Thyroid gland (tissue), 4 donors: ENCODE results near the gene CDKN2A. TPM values are rescaled to one million over a fixed set of nuclear protein-coding genes. Genes with fewer than 3 reads are reported as not detected.
A peak's percentile ranks its signal among the peaks of the same experiment; 100 is the strongest.

Experiments
- DNase-seq, 2 donors: peaks; one replicate each; pipeline ENCODE4 v3.0.0-alpha.2; 2019
- H3K27ac ChIP-seq, 3 donors: fragments of 200-600 bp; sonication (generic); 1 replicate in 2 of 3; 2 replicates in 1 of 3; pipeline ENCODE4 v1.5.1; 2016 to 2019; ENCODE audit warnings: mild to moderate bottlenecking in 1 of 3, moderate library complexity in 1 of 3
- H3K27me3 ChIP-seq: fragments of 200-600 bp; sonication (generic); one replicate; pipeline ENCODE4 v1.5.1; 2019
- H3K36me3 ChIP-seq, 2 donors: fragments of 200-600 bp; sonication (generic); one replicate each; pipeline ENCODE4 v1.5.1; 2016 to 2019
- H3K4me1 ChIP-seq, 2 donors: fragments of 200-600 bp; sonication (generic); one replicate each; pipeline ENCODE4 v1.5.1; 2017 to 2019
- H3K4me3 ChIP-seq, 3 donors: fragments of 200-600 bp; sonication (generic); replicated peaks in 1 of 3; 1 replicate in 2 of 3; 2 replicates in 1 of 3; pipeline ENCODE4 v1.5.1; 2016; ENCODE audit warnings: mild to moderate bottlenecking in 1 of 3
- H3K9me3 ChIP-seq: fragments of 200-600 bp; sonication (generic); one replicate; pipeline ENCODE4 v1.5.1; 2017
- POLR2A ChIP-seq, 2 donors: fragments of 450-650 bp; IDR thresholded peaks; one replicate each; pipeline ENCODE4 v1.6.1; 2017; ENCODE audit warnings: antibody characterized with exemption in 2 of 2, mild to moderate bottlenecking in 2 of 2, moderate library complexity in 1 of 2
- WGBS, 2 donors: methylation state at CpG; one replicate each; pipeline ENCODE4 v1.1.5; 2017; 5-methylcytosine and 5-hydroxymethylcytosine counted together
- intact Hi-C: fragments of 100-400 bp; cut with DNase I; formaldehyde crosslinking; loops from one replicate; pipeline ENCODE4 v1.15.1; 2023
- total RNA-seq, 4 donors: library from RNA; depleted of rRNA; stranded (reverse); fragments of >200 nt; gene quantifications; one replicate each; pipeline ENCODE4 v1.2.3, GENCODE V29; 2016
- TF ChIP-seq, protein P1 (sequence below), 6 experiments: fragments of 200-600 bp in 3 of 6; fragments of 450-650 bp in 3 of 6; sonication (generic) in 3 of 6; IDR thresholded peaks; one replicate each; pipeline ENCODE4 v1.5.1; 2016 to 2019; ENCODE audit warnings: antibody characterized with exemption in 6 of 6, mild to moderate bottlenecking in 2 of 6, inconsistent platforms in 1 of 6, moderate library complexity in 1 of 6

The CDKN2A gene
- total RNA-seq, 4 donors from 2014 or later: 1.9 to 2.3 (median 2.1) TPM; not detected in 1

GRCh38 chr9:22026696-22027095 is 32.5 kb upstream of the CDKN2A start:
- H3K4me3 ChIP-seq: no peak overlapping the region
- no peaks in the 10 kb centered on the region for H3K27me3 ChIP-seq
- no peak overlapping the region for H3K27ac ChIP-seq
- no peaks in the 10 kb centered on the region for H3K9me3 ChIP-seq
- WGBS, 2 donors: 41 to 51% methylated on average over 5 to 6 of the region's 6 CpGs
- no peaks in the 10 kb centered on the region for H3K36me3 ChIP-seq
- TF ChIP-seq POLR2A (IDR thresholded peaks at IDR 0.05): no peak
- TF ChIP-seq, protein P1, sequence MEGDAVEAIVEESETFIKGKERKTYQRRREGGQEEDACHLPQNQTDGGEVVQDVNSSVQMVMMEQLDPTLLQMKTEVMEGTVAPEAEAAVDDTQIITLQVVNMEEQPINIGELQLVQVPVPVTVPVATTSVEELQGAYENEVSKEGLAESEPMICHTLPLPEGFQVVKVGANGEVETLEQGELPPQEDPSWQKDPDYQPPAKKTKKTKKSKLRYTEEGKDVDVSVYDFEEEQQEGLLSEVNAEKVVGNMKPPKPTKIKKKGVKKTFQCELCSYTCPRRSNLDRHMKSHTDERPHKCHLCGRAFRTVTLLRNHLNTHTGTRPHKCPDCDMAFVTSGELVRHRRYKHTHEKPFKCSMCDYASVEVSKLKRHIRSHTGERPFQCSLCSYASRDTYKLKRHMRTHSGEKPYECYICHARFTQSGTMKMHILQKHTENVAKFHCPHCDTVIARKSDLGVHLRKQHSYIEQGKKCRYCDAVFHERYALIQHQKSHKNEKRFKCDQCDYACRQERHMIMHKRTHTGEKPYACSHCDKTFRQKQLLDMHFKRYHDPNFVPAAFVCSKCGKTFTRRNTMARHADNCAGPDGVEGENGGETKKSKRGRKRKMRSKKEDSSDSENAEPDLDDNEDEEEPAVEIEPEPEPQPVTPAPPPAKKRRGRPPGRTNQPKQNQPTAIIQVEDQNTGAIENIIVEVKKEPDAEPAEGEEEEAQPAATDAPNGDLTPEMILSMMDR (IDR thresholded peaks at IDR 0.05): no peak
- DNase-seq: peak in 1 of 2 donors; percentile 16
- intact Hi-C loops: loop anchor here (10.0 kb wide), 1 partner anchor 52 kb away; no protein-coding TSS in a partner anchor
- no peaks in the 10 kb centered on the region for H3K4me1 ChIP-seq

DNA sequence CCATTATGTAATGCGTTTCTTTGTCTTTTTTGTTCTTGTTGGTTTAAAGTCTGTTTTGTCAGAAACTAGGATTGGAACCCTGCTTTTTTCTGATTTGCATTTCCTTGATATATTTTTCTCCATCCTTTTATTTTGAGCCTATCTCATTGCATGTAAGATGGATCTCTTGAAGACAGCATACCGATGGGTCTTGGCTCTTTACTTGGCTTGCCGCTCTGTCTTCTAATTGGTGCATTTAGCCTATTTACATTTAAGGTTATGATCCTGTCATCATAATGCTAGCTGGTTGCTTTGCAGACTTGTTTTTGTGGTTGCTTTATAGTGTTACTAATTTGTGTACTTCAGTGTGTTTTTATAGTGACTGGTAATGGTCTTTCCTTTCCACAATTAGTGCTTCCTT is 28.2 kb upstream of the CDKN2A start:
- DNase-seq: no peak
- intact Hi-C loops: loop anchor here (10.0 kb wide), 1 partner anchor 48 kb away; no protein-coding TSS in a partner anchor
- H3K27me3 ChIP-seq: no peaks in the 10 kb centered on the region

GRCh38 chr9:22010866-22011625 is 16.9 kb upstream of the CDKN2A start:
- peak in 1 of 2 donors; percentile 10 for DNase-seq
- 23 to 28% methylated on average over 13 of the region's 13 CpGs for WGBS, 2 donors
- no peak for TF ChIP-seq POLR2A (IDR thresholded peaks at IDR 0.05)
- TF ChIP-seq, protein P1 (IDR thresholded peaks at IDR 0.05): no peak
- Histone ChIP-seq H3K27me3 (peaks cover 17% of the 10 kb centered on the region), H3K4me3 (no peak overlapping the region), H3K4me1 (peaks cover 4 to 11% of the 10 kb centered on the region in 2 donors), H3K36me3 (no peaks in the 10 kb centered on the region), H3K9me3 (no peaks in the 10 kb centered on the region), H3K27ac (no peak overlapping the region)
- intact Hi-C loops: no loop called here

More for the DNA sequence above, 28.2 kb upstream of the CDKN2A start:
- no peaks in the 10 kb centered on the region for H3K9me3 ChIP-seq
- no peak overlapping the region for H3K4me3 ChIP-seq
- WGBS, 2 donors: 93 to 96% methylated on average over 3 of the region's 3 CpGs
- no peak overlapping the region for H3K27ac ChIP-seq
- TF ChIP-seq, protein P1 (IDR thresholded peaks at IDR 0.05): no peak
- no peak for TF ChIP-seq POLR2A (IDR thresholded peaks at IDR 0.05)
- H3K36me3 ChIP-seq: no peaks in the 10 kb centered on the region
- no peaks in the 10 kb centered on the region for H3K4me1 ChIP-seq

DNA sequence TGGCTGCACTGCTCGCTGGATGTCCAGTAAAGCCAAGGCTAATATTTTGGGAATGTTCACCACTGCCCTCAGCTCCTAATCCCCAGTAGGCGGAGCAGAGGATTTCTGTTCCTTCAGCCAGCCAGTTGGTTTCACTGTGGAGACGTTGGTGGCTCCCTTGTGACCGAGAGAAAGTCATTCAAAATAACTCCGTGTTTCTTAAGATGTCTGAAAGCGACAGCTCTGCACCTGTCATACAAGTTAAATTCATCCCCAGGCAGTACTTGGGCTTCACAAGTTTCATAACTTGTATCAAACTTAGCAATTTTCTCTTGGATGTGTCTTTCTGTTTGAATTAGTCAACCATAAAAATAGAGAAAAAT is 15.3 kb upstream of the CDKN2A start:
- intact Hi-C loops: loop anchor here (5.0 kb wide), 1 partner anchor 207 kb away; the partner anchor contains the start of gene MTAP
- DNase-seq: no peak
- Histone ChIP-seq H3K4me1 (peaks cover 4 to 11% of the 10 kb centered on the region in 2 donors), H3K27me3 (peaks cover 24% of the 10 kb centered on the region), H3K4me3 (peak overlapping the region in 1 of 3 donors; percentile 59), H3K27ac (no peak overlapping the region), H3K36me3 (no peaks in the 10 kb centered on the region), H3K9me3 (no peaks in the 10 kb centered on the region)
- TF ChIP-seq POLR2A (IDR thresholded peaks at IDR 0.05): no peak
- TF ChIP-seq, protein P1 (IDR thresholded peaks at IDR 0.05): no peak
- 5% methylated on average over 6 of the region's 6 CpGs for WGBS, 2 donors
